Hematopoietic multipotent progenitor cell treated with erythropoietin and hydrocortisone succinate and interleukin-3 and kit ligand, for 6 days (in vitro differentiated cells): ENCODE results near the gene COBLL1.
"Not testable (repeated sequence)": the region's sequence is repeated elsewhere in the genome, so short reads cannot be mapped to it uniquely, and the experiment has no call there.

ENCODE experiments used
- DNase-seq: peaks from one replicate; pipeline ENCODE4 v3.0.0-alpha.2; 2015

The COBLL1 gene

GRCh38 chr2:164785457-164785856, 56.2 kb downstream of the COBLL1 start:
- DNase-seq: no peak

- no peak for DNase-seq
Measured at GRCh38 chr2:164784376-164784775, 57.2 kb downstream of the COBLL1 start.

DNA sequence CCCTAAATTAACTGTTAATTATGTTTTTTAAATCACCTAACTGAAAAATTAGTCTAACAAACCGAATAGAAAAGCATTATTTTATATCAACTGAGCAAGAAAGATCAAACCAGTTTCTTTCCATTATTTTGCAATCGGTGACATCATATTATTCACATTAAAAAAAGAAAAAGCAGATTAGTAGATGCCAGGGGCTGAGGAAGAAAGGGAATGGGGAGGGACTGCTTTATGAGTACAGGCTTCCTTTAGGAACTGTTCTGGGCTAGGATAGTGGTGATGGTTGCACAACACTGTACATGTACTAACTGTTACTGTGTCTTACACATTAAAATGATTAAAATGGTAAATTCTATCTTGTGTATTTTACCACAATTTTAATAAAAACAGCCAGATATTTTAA, 59.3 kb downstream of the COBLL1 start:
- no peak for DNase-seq

- DNase-seq: no peak
Measured at GRCh38 chr2:164781394-164781793, 60.2 kb downstream of the COBLL1 start.

- no peak for DNase-seq
Measured at GRCh38 chr2:164780611-164781178, 60.9 kb downstream of the COBLL1 start.

- no peak for DNase-seq
Measured at GRCh38 chr2:164779383-164780057, 62.1 kb downstream of the COBLL1 start.

DNA sequence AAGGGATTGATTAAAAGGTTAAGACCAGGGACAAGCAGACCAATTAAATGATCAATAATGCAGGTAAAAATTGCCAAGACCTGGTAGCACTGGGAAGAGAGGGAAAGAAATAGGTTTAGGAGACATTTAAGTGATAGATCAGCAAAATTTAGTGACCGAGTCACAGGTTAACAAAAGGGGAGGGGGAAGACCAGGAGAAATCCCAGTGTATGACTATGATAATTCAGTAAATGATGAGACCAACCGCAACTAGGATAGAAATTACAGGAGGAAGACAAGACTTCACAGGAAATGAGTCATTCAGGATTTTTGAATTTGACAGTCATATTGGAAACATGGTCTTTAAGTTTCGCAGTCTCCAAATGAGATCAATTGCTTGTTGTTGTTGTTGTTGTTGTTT, 62.9 kb downstream of the COBLL1 start:
- DNase-seq: no peak

GRCh38 chr2:164777847-164778461, 63.7 kb downstream of the COBLL1 start:
- peak; percentile 92 for DNase-seq

DNA sequence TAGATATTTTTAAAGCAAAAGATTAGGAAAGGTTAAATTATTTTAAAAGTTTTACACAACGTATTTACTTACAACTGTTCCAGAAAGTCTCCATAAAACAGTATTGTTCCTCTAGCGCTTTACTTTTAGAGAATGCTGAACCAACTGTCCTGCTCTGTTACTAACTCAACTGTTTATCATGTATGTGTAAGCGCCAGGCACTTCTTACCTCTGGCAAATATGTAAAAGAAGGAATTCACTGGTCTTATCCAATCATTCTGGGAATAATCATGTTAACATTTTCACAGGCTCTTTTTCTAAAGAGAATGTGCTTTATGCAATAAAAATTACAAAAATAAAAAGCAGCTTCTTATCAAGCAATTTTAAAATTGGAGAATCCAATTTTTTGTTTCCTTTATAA, 68.0 kb downstream of the COBLL1 start:
- DNase-seq: no peak

DNA sequence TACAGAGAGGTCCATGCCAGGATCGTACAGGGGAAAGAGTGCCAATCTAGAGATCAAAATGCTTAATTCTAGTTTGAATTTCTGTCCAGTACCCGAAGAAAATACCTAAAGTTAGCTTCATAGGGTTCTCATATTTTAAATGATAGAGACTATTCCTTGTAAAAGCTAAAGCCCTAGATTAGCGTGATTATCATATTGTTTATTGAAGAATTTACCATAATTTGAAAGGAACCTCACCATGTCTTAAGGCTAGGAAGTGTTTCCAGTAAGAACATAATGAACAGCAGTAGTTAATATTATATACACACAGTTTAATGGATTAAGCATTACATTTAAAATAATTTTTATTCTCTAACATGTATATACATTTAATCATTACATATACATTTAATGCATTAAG, 68.5 kb downstream of the COBLL1 start:
- no peak for DNase-seq

- DNase-seq: no peak
Measured at GRCh38 chr2:164771897-164772296, 69.7 kb downstream of the COBLL1 start.

- no peak for DNase-seq
Measured at GRCh38 chr2:164770421-164770916, 71.2 kb downstream of the COBLL1 start.

- no peak for DNase-seq
Measured at GRCh38 chr2:164766954-164767320, 74.7 kb downstream of the COBLL1 start.

DNA sequence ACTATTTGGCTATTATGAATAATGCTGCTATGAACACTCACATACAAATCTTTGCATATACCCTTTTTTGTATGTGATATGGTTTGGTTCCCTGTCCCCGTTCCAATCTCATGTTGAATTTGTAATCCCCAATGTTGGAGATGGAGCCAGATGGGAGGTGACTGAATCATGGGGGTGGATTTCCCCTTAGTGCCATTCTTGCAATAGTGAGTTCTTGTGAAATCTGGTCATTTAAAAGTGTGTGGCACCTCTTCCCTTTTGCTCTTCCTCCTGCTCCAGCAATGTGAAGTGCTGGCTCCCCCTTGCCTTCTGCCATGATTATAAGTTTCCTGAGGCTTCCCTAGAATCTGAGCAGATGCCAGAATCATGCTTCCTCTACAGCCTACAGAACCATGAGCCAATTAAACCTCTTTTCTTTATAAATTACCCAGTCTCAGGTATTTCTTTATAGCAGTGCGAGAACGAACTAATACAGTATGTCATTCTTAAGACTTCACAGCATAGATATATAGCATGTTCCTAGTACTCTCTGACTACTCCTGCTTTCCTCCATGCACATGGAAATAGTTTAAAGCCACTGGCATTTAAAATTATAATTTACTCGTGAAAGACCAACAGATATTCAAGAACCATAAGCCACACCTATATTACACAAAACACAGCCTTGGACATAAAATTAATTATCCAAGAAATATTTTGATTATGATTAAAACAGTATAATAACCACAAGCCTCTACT, 75.2 kb downstream of the COBLL1 start:
- DNase-seq: no peak

- DNase-seq: no peak
Measured at GRCh38 chr2:164764996-164765395, 76.6 kb downstream of the COBLL1 start.

- DNase-seq: no peak
Measured at GRCh38 chr2:164764474-164764873, 77.1 kb downstream of the COBLL1 start.

DNA sequence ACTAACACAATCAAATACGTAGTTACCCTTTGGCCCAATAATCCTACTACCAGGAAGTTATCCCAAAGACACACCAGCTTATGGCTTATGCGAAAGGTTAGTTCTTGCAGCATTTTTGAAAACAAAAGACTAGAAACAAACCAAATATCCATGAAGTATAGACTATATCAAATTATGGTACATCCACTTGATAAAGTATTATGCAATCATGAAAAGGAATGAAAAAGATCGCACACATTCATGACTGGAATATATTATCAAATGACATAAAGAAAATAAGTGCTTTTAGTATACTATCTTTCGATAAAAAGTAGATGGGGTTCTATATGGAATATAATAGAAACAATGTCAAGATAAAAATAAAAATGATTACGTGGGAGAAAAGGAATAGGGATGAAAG, 78.2 kb downstream of the COBLL1 start:
- no peak for DNase-seq

GRCh38 chr2:164761737-164762460, 79.7 kb downstream of the COBLL1 start:
- DNase-seq: no peak

DNA sequence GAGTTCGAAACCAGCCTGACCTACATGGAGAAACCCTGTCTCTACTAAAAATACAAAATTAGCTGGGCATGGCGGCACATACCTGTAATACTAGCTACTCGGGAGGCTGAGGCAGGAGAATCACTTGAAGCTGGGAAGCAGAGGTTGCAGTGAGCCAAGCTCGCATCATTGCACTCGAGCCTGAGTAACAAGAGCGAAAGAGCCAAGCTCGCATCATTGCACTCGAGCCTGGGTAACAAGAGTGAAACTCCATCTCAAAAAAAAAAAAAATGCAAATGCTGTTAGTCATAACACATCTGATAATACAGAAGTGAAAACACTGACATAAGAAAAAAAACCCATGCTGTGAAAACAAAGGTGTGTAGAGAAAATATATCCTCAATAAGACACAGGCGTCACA, 80.4 kb downstream of the COBLL1 start:
- not testable (repeated sequence) for DNase-seq

DNA sequence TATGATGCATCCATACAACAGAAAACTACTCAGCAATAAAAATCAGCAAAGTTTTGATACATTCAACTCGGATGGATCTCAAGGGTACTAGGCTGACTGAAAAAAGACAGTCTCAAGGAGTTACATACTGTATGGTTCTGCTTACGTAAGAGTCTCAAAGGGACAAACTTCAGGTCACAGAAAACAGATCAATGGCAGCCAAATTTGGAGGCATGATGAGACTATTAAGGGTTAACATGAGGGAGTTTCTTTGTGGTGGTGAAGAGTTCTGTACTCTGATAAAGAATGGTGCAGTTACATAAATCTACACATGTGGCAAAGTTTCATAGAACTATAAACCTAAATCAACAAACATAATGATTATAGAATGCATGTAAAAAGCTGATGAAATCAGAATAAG, 81.4 kb downstream of the COBLL1 start:
- no peak for DNase-seq

- DNase-seq: peak; percentile 68
Measured at GRCh38 chr2:164757934-164758695, 83.5 kb downstream of the COBLL1 start.

GRCh38 chr2:164756773-164757172, 84.8 kb downstream of the COBLL1 start:
- no peak for DNase-seq
